OCI-LY1 (cell line): ENCODE data around the gene TTC3.

Source experiments
- CTCF ChIP-seq: fragments of 200-600 bp; sonication (generic), shearing (Covaris generic); IDR thresholded peaks from 2 replicates; pipeline ENCODE4 v1.5.1; 2017; ENCODE audit warnings: mild to moderate bottlenecking, antibody characterized with exemption, low read length, moderate library complexity, mixed read lengths
- EZH2 ChIP-seq: fragments of 200-600 bp; sonication (generic), shearing (Covaris generic); IDR thresholded peaks from 2 replicates; pipeline ENCODE4 v1.8.0; 2017; ENCODE audit warnings: borderline replicate concordance, mixed run types, mild to moderate bottlenecking, antibody characterized with exemption, low read length, moderate library complexity, mixed read lengths

GRCh38 chr21:37055271-37055855 is 17.7 kb upstream of the TTC3 start:
- TF ChIP-seq CTCF (no peak), EZH2 (no peak)
